Glutamatergic neuron (in vitro differentiated cells): ENCODE data around the gene DDX39A. TPM values are rescaled to one million over a fixed set of nuclear protein-coding genes. Genes with fewer than 3 reads are reported as not detected.

Source experiments
- DNase-seq: peaks from one replicate; pipeline ENCODE4 v3.0.0; 2022
- H3K27ac Mint-ChIP-seq: one replicate; pipeline ENCODE4 v1.8.0; 2020; ENCODE audit warnings: mild to moderate bottlenecking, mixed read lengths, inconsistent platforms; ENCODE audit not compliant: unreplicated experiment
- H3K27me3 Mint-ChIP-seq: one replicate; pipeline ENCODE4 v1.8.0; 2020; ENCODE audit warnings: mild to moderate bottlenecking, moderate library complexity, mixed read lengths, inconsistent platforms; ENCODE audit not compliant: unreplicated experiment
- H3K36me3 Mint-ChIP-seq: one replicate; pipeline ENCODE4 v1.8.0; 2020; ENCODE audit warnings: mild to moderate bottlenecking, mixed read lengths, inconsistent platforms; ENCODE audit not compliant: unreplicated experiment
- H3K4me1 Mint-ChIP-seq: one replicate; pipeline ENCODE4 v1.8.0; 2020; ENCODE audit warnings: mild to moderate bottlenecking, low read depth, mixed read lengths, inconsistent platforms; ENCODE audit not compliant: unreplicated experiment
- H3K4me3 Mint-ChIP-seq: one replicate; pipeline ENCODE4 v1.8.0; 2020; ENCODE audit warnings: mild to moderate bottlenecking, mixed read lengths, inconsistent platforms; ENCODE audit not compliant: unreplicated experiment
- H3K9me3 Mint-ChIP-seq: one replicate; pipeline ENCODE4 v1.8.0; 2020; ENCODE audit warnings: mild to moderate bottlenecking, moderate library complexity, mixed read lengths, inconsistent platforms; ENCODE audit not compliant: unreplicated experiment
- CTCF ChIP-seq: fragments of 200-600 bp; sonication (generic); IDR thresholded peaks from one replicate; pipeline ENCODE4 v1.5.0; 2021; ENCODE audit not compliant: partially characterized antibody, unreplicated experiment
- total RNA-seq: library from RNA; stranded (reverse); fragmentation: NEBNext Ultra II Directional; extraction: Animal tissue kit (Norgen Biotek cat#: 25700); gene quantifications from one replicate; pipeline ENCODE4 v1.2.1, GENCODE V29; 2021; ENCODE audit not compliant: unreplicated experiment

Gene DDX39A
- total RNA-seq, 1 donor from 2014 or later = 103 TPM

- DNase-seq = no peak
- Mint-ChIP-seq H3K9me3 (peaks cover 6% of the 10 kb centered on the region), H3K4me3 (no peak overlapping the region), H3K27me3 (peaks cover 9% of the 10 kb centered on the region), H3K36me3 (no peaks in the 10 kb centered on the region), H3K27ac (no peak overlapping the region), H3K4me1 (peaks cover 17% of the 10 kb centered on the region)
- no peak for TF ChIP-seq CTCF
Measured at GRCh38 chr19:14409146-14410023, 9.8 kb downstream of the DDX39A start.

GRCh38 chr19:14408491-14409145, 10.5 kb downstream of the DDX39A start:
- no peak for DNase-seq
- H3K9me3 Mint-ChIP-seq = peaks cover 3% of the 10 kb centered on the region
- no peak for TF ChIP-seq CTCF
- H3K27me3 Mint-ChIP-seq = peaks cover 11% of the 10 kb centered on the region
- no peak overlapping the region for H3K27ac Mint-ChIP-seq
- no peak overlapping the region for H3K4me3 Mint-ChIP-seq
- H3K4me1 Mint-ChIP-seq = peaks cover 13% of the 10 kb centered on the region
- no peaks in the 10 kb centered on the region for H3K36me3 Mint-ChIP-seq

GRCh38 chr19:14407605-14408484, 11.3 kb downstream of the DDX39A start:
- TF ChIP-seq CTCF = no peak
- no peak for DNase-seq
- H3K36me3 Mint-ChIP-seq = no peaks in the 10 kb centered on the region
- H3K4me1 Mint-ChIP-seq = peaks cover 6% of the 10 kb centered on the region
- H3K27me3 Mint-ChIP-seq = peaks cover 9% of the 10 kb centered on the region
- H3K4me3 Mint-ChIP-seq = no peak overlapping the region
- no peak overlapping the region for H3K27ac Mint-ChIP-seq
- peaks cover 3% of the 10 kb centered on the region for H3K9me3 Mint-ChIP-seq

- no peak for TF ChIP-seq CTCF
- Mint-ChIP-seq H3K27ac (peak overlapping the region; percentile 36), H3K27me3 (peaks cover 7% of the 10 kb centered on the region), H3K36me3 (no peaks in the 10 kb centered on the region), H3K4me3 (no peak overlapping the region), H3K4me1 (peaks cover 4% of the 10 kb centered on the region), H3K9me3 (peaks cover 3% of the 10 kb centered on the region)
- DNase-seq = no peak
Measured at GRCh38 chr19:14406645-14407401, 12.3 kb downstream of the DDX39A start.
